Neutrophil (primary cell): Measurements from ENCODE around the gene SERPINC1.
"Not testable (repeated sequence)": the region's sequence is repeated elsewhere in the genome, so short reads cannot be mapped to it uniquely, and the experiment has no call there.

Experiments
- H3K27ac ChIP-seq: fragments of 200-600 bp; sonication (generic); 2 replicates; pipeline ENCODE4 v1.5.1; 2016; ENCODE audit warnings: mild to moderate bottlenecking, moderate library complexity
- H3K27me3 ChIP-seq: fragments of 200-600 bp; sonication (generic); 2 replicates; pipeline ENCODE4 v1.6.0; 2016; ENCODE audit warnings: mild to moderate bottlenecking
- H3K36me3 ChIP-seq: fragments of 200-600 bp; sonication (generic); 2 replicates; pipeline ENCODE4 v1.5.1; 2017
- H3K4me1 ChIP-seq, 2 experiments: fragments of 200-600 bp in 1 of 2; sonication (generic) in 1 of 2; 1 replicate in 1 of 2; 2 replicates in 1 of 2; pipeline versions ENCODE4 v1.5.1 to v1.6.1; 2013 to 2016; ENCODE audit warnings: low read depth in 1 of 2, low read length in 1 of 2, mild to moderate bottlenecking in 1 of 2, moderate library complexity in 1 of 2; ENCODE audit not compliant: control insufficient read depth in 1 of 2, insufficient read depth in 1 of 2
- H3K4me3 ChIP-seq, 2 experiments: fragments of 200-600 bp in 1 of 2; sonication (generic) in 1 of 2; 1 replicate in 1 of 2; 2 replicates in 1 of 2; pipeline ENCODE4 v1.5.1; 2013 to 2016; ENCODE audit warnings: low read depth in 1 of 2, low read length in 1 of 2, mild to moderate bottlenecking in 1 of 2, moderate library complexity in 1 of 2
- H3K9me3 ChIP-seq: fragments of 200-600 bp; sonication (generic); 2 replicates; pipeline ENCODE4 v1.5.1; 2016
- TF ChIP-seq, protein P1 (sequence below): fragments of 200-600 bp; sonication (generic); IDR thresholded peaks from 2 replicates; pipeline ENCODE4 v1.5.1; 2016; ENCODE audit warnings: antibody characterized with exemption

The SERPINC1 gene

DNA sequence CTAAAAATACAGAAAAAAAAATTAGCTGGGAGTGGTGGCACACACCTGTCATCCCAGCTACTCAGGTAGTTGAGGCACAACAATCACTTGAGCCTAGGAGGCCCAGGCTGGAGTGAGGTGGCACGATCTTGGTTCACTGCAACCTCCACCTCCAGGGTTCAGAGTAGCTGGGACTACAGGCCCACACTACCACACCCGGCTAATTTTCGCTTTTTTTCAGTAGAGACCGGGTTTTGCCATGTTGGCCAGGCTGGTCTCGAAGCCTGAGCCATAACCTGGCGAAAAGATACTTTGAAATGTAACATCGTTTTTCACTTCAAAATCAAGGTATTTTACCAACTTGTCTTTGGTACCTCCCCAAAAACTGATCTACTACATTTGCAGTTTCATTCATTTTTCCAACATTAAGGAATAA lies 55.4 kb downstream of the SERPINC1 start:
- peaks cover 46% of the 10 kb centered on the region for H3K36me3 ChIP-seq

DNA sequence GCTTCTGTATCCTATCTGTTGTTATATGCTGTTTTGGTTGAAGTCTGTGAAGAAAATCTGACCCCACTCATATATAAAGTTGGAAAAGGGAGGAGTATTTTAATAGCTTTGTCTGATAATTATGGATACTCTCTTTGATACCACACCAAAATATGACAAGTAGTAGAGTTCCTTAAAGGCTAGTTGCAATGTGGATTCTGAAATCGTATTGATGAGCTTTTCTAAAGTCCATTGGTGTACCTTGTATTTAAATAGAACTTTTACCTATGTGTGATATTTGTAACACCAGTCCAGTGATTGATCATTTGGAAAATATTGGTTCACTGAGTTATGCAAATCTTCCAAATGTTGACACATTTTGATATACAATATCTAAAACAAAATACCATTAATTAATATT lies 57.1 kb downstream of the SERPINC1 start:
- TF ChIP-seq, protein P1, sequence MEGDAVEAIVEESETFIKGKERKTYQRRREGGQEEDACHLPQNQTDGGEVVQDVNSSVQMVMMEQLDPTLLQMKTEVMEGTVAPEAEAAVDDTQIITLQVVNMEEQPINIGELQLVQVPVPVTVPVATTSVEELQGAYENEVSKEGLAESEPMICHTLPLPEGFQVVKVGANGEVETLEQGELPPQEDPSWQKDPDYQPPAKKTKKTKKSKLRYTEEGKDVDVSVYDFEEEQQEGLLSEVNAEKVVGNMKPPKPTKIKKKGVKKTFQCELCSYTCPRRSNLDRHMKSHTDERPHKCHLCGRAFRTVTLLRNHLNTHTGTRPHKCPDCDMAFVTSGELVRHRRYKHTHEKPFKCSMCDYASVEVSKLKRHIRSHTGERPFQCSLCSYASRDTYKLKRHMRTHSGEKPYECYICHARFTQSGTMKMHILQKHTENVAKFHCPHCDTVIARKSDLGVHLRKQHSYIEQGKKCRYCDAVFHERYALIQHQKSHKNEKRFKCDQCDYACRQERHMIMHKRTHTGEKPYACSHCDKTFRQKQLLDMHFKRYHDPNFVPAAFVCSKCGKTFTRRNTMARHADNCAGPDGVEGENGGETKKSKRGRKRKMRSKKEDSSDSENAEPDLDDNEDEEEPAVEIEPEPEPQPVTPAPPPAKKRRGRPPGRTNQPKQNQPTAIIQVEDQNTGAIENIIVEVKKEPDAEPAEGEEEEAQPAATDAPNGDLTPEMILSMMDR = no peak
- Histone ChIP-seq H3K36me3 (peaks cover 50% of the 10 kb centered on the region), H3K27ac (no peak overlapping the region), H3K4me3 (no peak overlapping the region), H3K9me3 (no peaks in the 10 kb centered on the region), H3K4me1 (peaks cover 0 to 4% of the 10 kb centered on the region in 2 experiments), H3K27me3 (no peaks in the 10 kb centered on the region)

More for the DNA sequence above, 55.4 kb downstream of the SERPINC1 start:
- TF ChIP-seq, protein P1 = no peak
- Histone ChIP-seq H3K27me3 (no peaks in the 10 kb centered on the region), H3K4me1 (peaks cover 11 to 19% of the 10 kb centered on the region in 2 experiments), H3K4me3 (no peak overlapping the region), H3K27ac (no peak overlapping the region), H3K9me3 (no peaks in the 10 kb centered on the region)

DNA sequence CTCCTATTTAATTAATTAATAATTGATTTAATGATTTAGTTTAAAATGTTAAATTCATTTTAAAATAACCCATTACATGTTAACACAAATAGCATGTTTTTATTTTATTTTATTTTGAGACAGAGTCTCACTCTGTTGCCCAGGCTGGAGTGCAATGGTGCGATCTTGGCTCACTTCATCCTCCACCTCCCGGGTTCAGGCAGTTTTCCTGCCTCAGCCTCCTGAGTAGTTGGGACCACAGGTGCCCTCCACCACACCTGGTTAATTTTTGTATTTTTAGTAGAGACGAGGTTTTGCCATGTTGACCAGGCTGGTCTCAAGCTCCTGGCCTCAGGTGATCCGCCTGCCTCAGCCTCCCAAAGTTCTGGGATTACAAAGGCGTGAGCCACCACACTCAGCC lies 57.6 kb downstream of the SERPINC1 start:
- H3K27me3 ChIP-seq, H3K4me3 ChIP-seq, H3K27ac ChIP-seq, H3K4me1 ChIP-seq, H3K9me3 ChIP-seq: not testable (repeated sequence)
- peaks cover 47% of the 10 kb centered on the region for H3K36me3 ChIP-seq

DNA sequence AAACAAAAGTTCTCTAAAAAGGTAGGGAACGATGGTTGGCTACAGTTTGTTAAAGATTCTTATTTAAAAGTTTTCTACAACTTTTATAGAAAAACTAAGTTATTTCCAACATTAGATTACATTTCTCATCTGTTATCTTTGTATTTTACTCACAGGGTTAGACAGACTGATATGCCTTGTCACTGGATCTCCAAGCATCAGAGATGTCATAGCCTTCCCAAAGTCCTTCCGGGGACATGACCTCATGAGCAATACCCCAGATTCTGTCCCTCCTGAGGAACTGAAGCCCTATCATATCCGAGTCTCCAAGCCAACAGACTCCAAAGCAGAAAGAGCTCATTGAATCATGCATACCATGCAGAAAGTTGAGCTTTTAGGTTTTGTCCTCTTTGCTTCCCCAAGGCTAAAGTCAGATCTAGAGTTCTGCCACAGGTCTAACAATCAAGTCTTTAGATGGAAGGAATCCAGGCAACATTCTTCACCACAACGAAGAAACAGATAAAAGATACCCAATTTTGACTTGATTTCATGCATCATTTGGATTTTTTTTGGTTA lies 59.7 kb downstream of the SERPINC1 start:
- no peaks in the 10 kb centered on the region for H3K4me1 ChIP-seq
- TF ChIP-seq, protein P1 = no peak
- no peaks in the 10 kb centered on the region for H3K9me3 ChIP-seq
- H3K4me3 ChIP-seq = no peak overlapping the region
- peaks cover 47% of the 10 kb centered on the region for H3K36me3 ChIP-seq
- no peak overlapping the region for H3K27ac ChIP-seq
- H3K27me3 ChIP-seq = no peaks in the 10 kb centered on the region

DNA sequence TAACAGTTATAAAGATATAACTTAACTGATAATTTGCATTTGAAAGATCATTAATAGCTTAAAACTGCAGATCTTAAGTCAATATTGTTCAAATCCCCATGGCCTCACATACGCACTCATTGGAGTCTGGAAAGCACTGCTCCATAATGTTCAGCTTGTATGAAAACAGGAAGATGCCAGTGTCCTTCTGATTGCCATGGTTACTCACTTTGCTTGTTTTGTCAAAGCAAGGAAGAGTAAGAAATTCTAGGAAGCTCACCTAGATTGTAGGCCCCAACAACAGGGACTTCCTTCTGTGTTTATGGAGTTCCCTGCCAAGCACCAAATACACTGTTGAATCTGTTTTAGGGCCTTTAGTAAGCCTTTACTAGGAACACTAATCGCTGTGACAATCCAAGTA lies 60.2 kb downstream of the SERPINC1 start:
- no peaks in the 10 kb centered on the region for H3K4me1 ChIP-seq

DNA sequence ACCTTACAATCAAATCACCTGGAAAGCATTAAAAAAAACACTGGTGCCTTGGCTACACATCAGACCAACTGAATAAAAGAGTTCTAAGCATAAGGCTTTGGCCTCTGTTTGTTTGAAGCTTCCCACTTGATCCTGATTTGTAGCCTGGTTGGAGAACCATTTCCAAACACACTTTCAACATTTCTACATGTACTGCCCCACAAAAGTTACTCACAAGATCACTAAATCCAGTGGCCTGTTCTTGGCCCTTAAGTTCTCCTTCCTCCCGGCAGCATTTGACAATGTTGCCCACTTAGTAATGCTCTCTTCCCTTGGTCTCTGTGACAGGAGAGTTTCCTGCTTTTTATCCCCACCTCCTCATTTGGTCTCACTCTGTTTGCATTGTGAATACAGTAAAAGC lies 61.1 kb downstream of the SERPINC1 start:
- H3K4me1 ChIP-seq = no peaks in the 10 kb centered on the region
- H3K9me3 ChIP-seq = no peaks in the 10 kb centered on the region
- no peak overlapping the region for H3K27ac ChIP-seq
- H3K27me3 ChIP-seq = no peaks in the 10 kb centered on the region
- no peak overlapping the region for H3K4me3 ChIP-seq
- TF ChIP-seq, protein P1 = no peak
- peaks cover 51% of the 10 kb centered on the region for H3K36me3 ChIP-seq

More for the DNA sequence above, 60.2 kb downstream of the SERPINC1 start:
- H3K9me3 ChIP-seq = no peaks in the 10 kb centered on the region
- peaks cover 45% of the 10 kb centered on the region for H3K36me3 ChIP-seq
- TF ChIP-seq, protein P1 = no peak
- H3K4me3 ChIP-seq = no peak overlapping the region
- no peaks in the 10 kb centered on the region for H3K27me3 ChIP-seq
- no peak overlapping the region for H3K27ac ChIP-seq
